Fibroblast of lung (primary cell): ENCODE measurements around the gene KDM6B.

Source experiments
- EZH2 ChIP-seq: IDR thresholded peaks from 2 replicates; pipeline ENCODE4 v1.5.1; 2012; ENCODE audit warnings: low read length, control low read depth, mild to moderate bottlenecking; ENCODE audit errors: missing control alignments
- TF ChIP-seq, protein P1 (sequence below), 2 donors: IDR thresholded peaks in 1 of 2; conservative IDR thresholded peaks in 1 of 2; 1 replicate in 1 of 2; 2 replicates in 1 of 2; pipeline ENCODE4 v1.5.1; 2011 to 2012; ENCODE audit warnings: low read length in 2 of 2, control low read depth in 1 of 2, inconsistent platforms in 1 of 2, low read depth in 1 of 2, mild to moderate bottlenecking in 1 of 2

DNA sequence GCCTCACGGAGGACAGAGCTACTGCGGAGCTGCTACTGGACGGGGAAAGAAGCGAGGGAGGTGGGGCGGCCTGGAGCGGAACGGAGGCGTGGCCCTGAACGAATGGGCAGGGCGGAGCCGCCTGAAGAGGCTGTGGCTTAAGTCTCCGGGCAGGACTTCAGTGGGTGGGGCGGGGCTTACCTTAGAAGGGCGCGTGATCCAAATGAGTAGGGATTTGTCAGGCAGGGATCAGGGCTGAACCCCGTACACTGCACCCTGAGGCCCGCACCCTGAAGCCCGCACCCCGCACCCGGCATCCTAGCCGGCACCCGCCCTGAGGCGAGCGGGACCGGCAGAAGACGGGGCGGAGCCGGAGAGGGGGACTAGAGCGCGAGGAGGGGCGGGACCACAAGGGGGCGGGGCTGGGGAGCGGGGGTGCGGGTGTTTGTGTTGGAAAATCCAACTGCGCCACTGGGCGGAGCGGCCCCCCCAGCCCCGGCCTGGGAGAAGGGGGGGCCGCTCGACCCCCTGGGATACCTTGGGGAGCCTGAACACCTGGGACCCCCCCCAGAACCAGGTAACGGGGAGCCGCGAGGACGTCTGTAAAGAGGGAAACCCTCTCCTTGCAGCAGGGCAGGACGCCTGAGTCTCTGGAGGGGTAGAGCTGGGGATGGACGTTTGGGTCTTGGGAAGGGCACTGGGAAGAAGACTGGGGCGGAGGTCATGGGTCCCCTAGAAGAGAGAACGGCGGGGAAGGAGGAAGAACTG, at the start of gene KDM6B:
- TF ChIP-seq, protein P1, sequence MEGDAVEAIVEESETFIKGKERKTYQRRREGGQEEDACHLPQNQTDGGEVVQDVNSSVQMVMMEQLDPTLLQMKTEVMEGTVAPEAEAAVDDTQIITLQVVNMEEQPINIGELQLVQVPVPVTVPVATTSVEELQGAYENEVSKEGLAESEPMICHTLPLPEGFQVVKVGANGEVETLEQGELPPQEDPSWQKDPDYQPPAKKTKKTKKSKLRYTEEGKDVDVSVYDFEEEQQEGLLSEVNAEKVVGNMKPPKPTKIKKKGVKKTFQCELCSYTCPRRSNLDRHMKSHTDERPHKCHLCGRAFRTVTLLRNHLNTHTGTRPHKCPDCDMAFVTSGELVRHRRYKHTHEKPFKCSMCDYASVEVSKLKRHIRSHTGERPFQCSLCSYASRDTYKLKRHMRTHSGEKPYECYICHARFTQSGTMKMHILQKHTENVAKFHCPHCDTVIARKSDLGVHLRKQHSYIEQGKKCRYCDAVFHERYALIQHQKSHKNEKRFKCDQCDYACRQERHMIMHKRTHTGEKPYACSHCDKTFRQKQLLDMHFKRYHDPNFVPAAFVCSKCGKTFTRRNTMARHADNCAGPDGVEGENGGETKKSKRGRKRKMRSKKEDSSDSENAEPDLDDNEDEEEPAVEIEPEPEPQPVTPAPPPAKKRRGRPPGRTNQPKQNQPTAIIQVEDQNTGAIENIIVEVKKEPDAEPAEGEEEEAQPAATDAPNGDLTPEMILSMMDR (conservative IDR thresholded peaks at IDR 0.05 in 1 of 2, IDR thresholded peaks at IDR 0.05 in 1 of 2; ENCODE audit: low read depth in 1 of 2, low read length in 2 of 2) = no peak
- no peak for TF ChIP-seq EZH2
